ENCODE results near the gene MISP. TPM values are rescaled to one million over a fixed set of nuclear protein-coding genes. Genes with fewer than 3 reads are reported as not detected.

MISP gene
- total RNA-seq, 1 donor from 2014 or later: 105 TPM

DNA sequence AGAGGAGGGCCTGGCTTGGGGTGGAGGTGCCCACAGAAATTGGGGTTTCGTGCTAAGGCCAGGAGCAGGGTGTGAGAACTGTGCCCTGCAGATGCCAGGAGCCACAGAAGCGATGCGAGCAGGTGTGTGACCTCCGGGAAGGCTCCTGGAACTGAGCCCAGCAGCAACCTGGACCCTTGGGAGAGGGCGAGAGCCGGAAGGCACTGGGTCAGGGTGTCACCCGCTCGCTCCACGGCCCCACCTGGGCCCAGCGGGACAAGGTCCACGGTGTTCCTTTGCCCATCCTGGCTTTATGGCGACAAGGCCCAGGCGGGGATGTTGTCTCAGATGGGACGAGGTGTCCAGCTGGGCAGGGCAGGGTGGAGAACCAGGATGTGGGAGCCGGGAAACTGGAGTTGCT, 4.2 kb downstream of the MISP start:
- H3K36me3 ChIP-seq (ENCODE audit: control insufficient read depth, insufficient read depth, low read length): peaks cover 32% of the 10 kb centered on the region
- no peak for DNase-seq (ENCODE audit: low read depth)
- FAIRE-seq: no peak
- H3K27me3 ChIP-seq (ENCODE audit: control insufficient read depth, insufficient read depth, low read length): no peaks in the 10 kb centered on the region
- H3K4me3 ChIP-seq (ENCODE audit: low read depth, low read length): no peak overlapping the region
- TF ChIP-seq CTCF (IDR thresholded peaks at IDR 0.05; ENCODE audit: insufficient read depth, low read length, severe bottlenecking): no peak

- TF ChIP-seq CTCF (IDR thresholded peaks at IDR 0.05; ENCODE audit: insufficient read depth, low read length, severe bottlenecking): no peak
- H3K36me3 ChIP-seq (ENCODE audit: control insufficient read depth, insufficient read depth, low read length): peaks cover 35% of the 10 kb centered on the region
- H3K27me3 ChIP-seq (ENCODE audit: control insufficient read depth, insufficient read depth, low read length): no peaks in the 10 kb centered on the region
- H3K4me3 ChIP-seq (ENCODE audit: low read depth, low read length): no peak overlapping the region
- FAIRE-seq: peak; percentile 18
- peak; percentile 64 for DNase-seq (ENCODE audit: low read depth)
Measured at GRCh38 chr19:756236-756635, 5.3 kb downstream of the MISP start.

DNA sequence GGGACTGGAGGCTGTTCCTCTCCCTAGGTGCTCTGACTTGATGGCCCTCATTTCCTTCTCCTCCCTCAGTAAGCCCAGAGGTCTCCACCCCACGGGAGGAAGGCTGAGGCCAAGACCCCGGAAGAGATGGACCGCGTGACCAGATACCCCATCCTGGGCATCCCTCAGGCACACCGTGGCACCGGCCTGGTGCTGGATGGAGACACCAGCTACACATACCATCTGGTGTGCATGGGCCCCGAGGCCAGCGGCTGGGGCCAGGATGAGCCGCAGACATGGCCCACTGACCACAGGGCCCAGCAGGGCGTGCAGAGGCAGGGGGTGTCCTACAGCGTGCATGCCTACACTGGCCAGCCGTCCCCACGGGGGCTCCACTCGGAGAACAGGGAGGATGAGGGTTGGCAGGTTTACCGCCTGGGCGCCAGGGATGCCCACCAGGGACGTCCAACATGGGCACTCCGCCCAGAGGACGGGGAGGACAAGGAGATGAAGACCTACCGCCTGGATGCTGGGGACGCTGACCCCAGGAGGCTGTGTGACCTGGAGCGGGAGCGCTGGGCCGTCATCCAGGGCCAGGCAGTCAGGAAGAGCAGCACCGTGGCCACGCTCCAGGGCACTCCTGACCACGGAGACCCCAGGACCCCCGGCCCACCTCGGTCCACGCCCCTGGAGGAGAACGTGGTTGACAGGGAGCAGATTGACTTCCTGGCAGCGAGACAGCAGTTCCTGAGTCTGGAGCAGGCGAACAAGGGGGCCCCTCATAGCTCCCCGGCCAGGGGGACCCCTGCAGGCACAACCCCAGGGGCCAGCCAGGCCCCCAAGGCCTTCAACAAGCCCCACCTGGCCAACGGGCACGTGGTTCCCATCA, 6.1 kb downstream of the MISP start:
- DNase-seq (ENCODE audit: low read depth): no peak
- FAIRE-seq: no peak
- Histone ChIP-seq H3K4me3 (ENCODE audit: low read depth, low read length) (no peak overlapping the region), H3K36me3 (ENCODE audit: control insufficient read depth, insufficient read depth, low read length) (peaks cover 40% of the 10 kb centered on the region), H3K27me3 (ENCODE audit: control insufficient read depth, insufficient read depth, low read length) (no peaks in the 10 kb centered on the region)
- TF ChIP-seq CTCF (IDR thresholded peaks at IDR 0.05; ENCODE audit: insufficient read depth, low read length, severe bottlenecking): no peak

- Histone ChIP-seq H3K4me3 (ENCODE audit: low read depth, low read length) (no peak overlapping the region), H3K36me3 (ENCODE audit: control insufficient read depth, insufficient read depth, low read length) (peaks cover 40% of the 10 kb centered on the region), H3K27me3 (ENCODE audit: control insufficient read depth, insufficient read depth, low read length) (no peaks in the 10 kb centered on the region)
- no peak for DNase-seq (ENCODE audit: low read depth)
- TF ChIP-seq CTCF (IDR thresholded peaks at IDR 0.05; ENCODE audit: insufficient read depth, low read length, severe bottlenecking): no peak
- no peak for FAIRE-seq
Measured at GRCh38 chr19:757811-758668, 7.1 kb downstream of the MISP start.

DNA sequence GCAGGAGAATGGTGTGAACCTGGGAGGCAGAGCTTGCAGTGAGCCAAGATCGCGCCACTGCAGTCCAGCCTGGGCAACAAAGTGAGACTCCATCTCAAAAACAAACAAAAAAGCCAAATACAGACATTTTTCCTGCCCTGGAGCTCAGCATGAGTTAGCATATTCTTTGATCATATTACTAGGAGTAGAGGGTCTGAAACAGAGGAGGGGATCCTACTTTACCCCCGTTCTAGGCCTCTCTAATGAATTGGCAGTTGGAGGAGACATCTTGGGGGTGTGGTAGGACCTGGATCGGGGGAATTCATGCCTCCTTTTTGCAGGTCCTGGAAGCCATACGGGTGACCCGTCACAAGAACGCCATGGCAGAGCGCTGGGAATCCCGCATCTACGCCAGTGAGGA, 12.3 kb downstream of the MISP start:
- DNase-seq (ENCODE audit: low read depth) (no peak), FAIRE-seq (no peak)
- H3K27me3 ChIP-seq (ENCODE audit: control insufficient read depth, insufficient read depth, low read length): no peaks in the 10 kb centered on the region
- TF ChIP-seq CTCF (IDR thresholded peaks at IDR 0.05; ENCODE audit: insufficient read depth, low read length, severe bottlenecking): no peak
- no peak overlapping the region for H3K4me3 ChIP-seq (ENCODE audit: low read depth, low read length)
- H3K36me3 ChIP-seq (ENCODE audit: control insufficient read depth, insufficient read depth, low read length): peaks cover 26% of the 10 kb centered on the region
